H9 (cell line): ENCODE measurements around the gene MRPL14. TPM values are rescaled to one million over a fixed set of nuclear protein-coding genes. Genes with fewer than 3 reads are reported as not detected.

Experiments used
- DNase-seq: peaks from one replicate; pipeline ENCODE4 v3.0.0-alpha.2; 2017
- H2AFZ ChIP-seq: one replicate; pipeline ENCODE4 v1.6.1; 2013; ENCODE audit warnings: mild to moderate bottlenecking, low read length, control low read depth, moderate library complexity
- H2AK5ac ChIP-seq: 2 replicates; pipeline ENCODE4 v1.6.1; 2013; ENCODE audit warnings: low read length, control low read depth, mixed read lengths; ENCODE audit not compliant: insufficient read length
- H2BK120ac ChIP-seq: one replicate; pipeline ENCODE4 v1.6.1; 2013; ENCODE audit warnings: low read depth, mild to moderate bottlenecking, low read length, control low read depth, inconsistent platforms; ENCODE audit not compliant: poor library complexity, severe bottlenecking
- H2BK12ac ChIP-seq: 2 replicates; pipeline ENCODE4 v1.6.1; 2013; ENCODE audit warnings: low read length, control low read depth, mixed read lengths, low read depth; ENCODE audit not compliant: insufficient read length
- H2BK15ac ChIP-seq: 2 replicates; pipeline ENCODE4 v1.6.1; 2013; ENCODE audit warnings: low read depth, low read length, control low read depth
- H2BK20ac ChIP-seq: one replicate; pipeline ENCODE4 v1.6.1; 2013; ENCODE audit warnings: low read depth, mild to moderate bottlenecking, low read length, control low read depth, inconsistent platforms; ENCODE audit not compliant: poor library complexity, severe bottlenecking
- H2BK5ac ChIP-seq: 2 replicates; pipeline ENCODE4 v1.6.1; 2013; ENCODE audit warnings: low read length, control low read depth, mixed read lengths; ENCODE audit not compliant: insufficient read length
- H3K14ac ChIP-seq: 2 replicates; pipeline ENCODE4 v1.6.1; 2013; ENCODE audit warnings: low read length, control low read depth; ENCODE audit not compliant: insufficient read depth
- H3K18ac ChIP-seq: 2 replicates; pipeline ENCODE4 v1.6.1; 2013; ENCODE audit warnings: low read depth, mild to moderate bottlenecking, mixed read lengths, low read length, control low read depth; ENCODE audit not compliant: insufficient read length
- H3K23ac ChIP-seq: 2 replicates; pipeline ENCODE4 v1.6.1; 2013; ENCODE audit warnings: low read length, control low read depth, mixed read lengths, low read depth; ENCODE audit not compliant: insufficient read length
- H3K23me2 ChIP-seq: 2 replicates; pipeline ENCODE4 v1.6.1; 2013; ENCODE audit warnings: low read depth, mild to moderate bottlenecking, mixed read lengths, low read length, control low read depth; ENCODE audit not compliant: insufficient read length, poor library complexity, severe bottlenecking
- H3K27ac ChIP-seq: 2 replicates; pipeline ENCODE4 v1.5.1; 2013; ENCODE audit warnings: low read length, control low read depth, mixed read lengths, low read depth; ENCODE audit not compliant: insufficient read length
- H3K27me3 ChIP-seq: 2 replicates; pipeline ENCODE4 v1.6.1; 2013; ENCODE audit warnings: low read length, control low read depth, inconsistent platforms; ENCODE audit not compliant: insufficient read depth
- H3K4ac ChIP-seq: 2 replicates; pipeline ENCODE4 v1.6.1; 2013; ENCODE audit warnings: low read depth, mild to moderate bottlenecking, control low read depth, inconsistent platforms, low read length, moderate library complexity
- H3K4me1 ChIP-seq: 2 replicates; pipeline ENCODE4 v1.6.1; 2013; ENCODE audit warnings: low read length, control low read depth, inconsistent platforms; ENCODE audit not compliant: insufficient read depth
- H3K4me2 ChIP-seq: 2 replicates; pipeline ENCODE4 v1.6.1; 2013; ENCODE audit warnings: low read length, control low read depth, mixed read lengths; ENCODE audit not compliant: insufficient read length, insufficient read depth
- H3K56ac ChIP-seq: 2 replicates; pipeline ENCODE4 v1.6.1; 2013; ENCODE audit warnings: low read depth, mild to moderate bottlenecking, mixed read lengths, low read length, control low read depth; ENCODE audit not compliant: insufficient read length
- H3K79me1 ChIP-seq: 2 replicates; pipeline ENCODE4 v1.6.1; 2013; ENCODE audit warnings: low read depth, mild to moderate bottlenecking, moderate library complexity, low read length, control low read depth, inconsistent platforms; ENCODE audit not compliant: insufficient read depth, poor library complexity, severe bottlenecking
- H3K79me2 ChIP-seq: 2 replicates; pipeline ENCODE4 v1.6.1; 2013; ENCODE audit warnings: low read length, control low read depth, inconsistent platforms; ENCODE audit not compliant: insufficient read depth
- H3K9ac ChIP-seq: 2 replicates; pipeline ENCODE4 v1.6.1; 2013; ENCODE audit warnings: low read length, control low read depth, mixed read lengths; ENCODE audit not compliant: insufficient read length; ENCODE audit errors: extremely low read depth
- H3K9me3 ChIP-seq: one replicate; pipeline ENCODE4 v1.6.1; 2013; ENCODE audit warnings: low read depth, low read length, inconsistent platforms; ENCODE audit not compliant: control insufficient read depth
- H3T11ph ChIP-seq: one replicate; pipeline ENCODE4 v1.6.1; 2013; ENCODE audit warnings: mild to moderate bottlenecking, low read length, control low read depth, inconsistent platforms
- H4K20me1 ChIP-seq: one replicate; pipeline ENCODE4 v1.6.1; 2013; ENCODE audit not compliant: control insufficient read depth, insufficient read length, insufficient read depth
- H4K5ac ChIP-seq: 2 replicates; pipeline ENCODE4 v1.6.1; 2013; ENCODE audit warnings: low read depth, mild to moderate bottlenecking, mixed read lengths, low read length, control low read depth; ENCODE audit not compliant: insufficient read length
- H4K8ac ChIP-seq: replicated peaks from 2 replicates; pipeline ENCODE4 v1.6.1; 2013; ENCODE audit warnings: low read length, control low read depth, mixed read lengths, low read depth; ENCODE audit not compliant: insufficient read length
- H4K91ac ChIP-seq: 2 replicates; pipeline ENCODE4 v1.6.1; 2013; ENCODE audit warnings: low read depth, mild to moderate bottlenecking, moderate library complexity, mixed read lengths, low read length, control low read depth; ENCODE audit not compliant: insufficient read length
- H3K27ac Mint-ChIP-seq, 3 experiments: 2 replicates in 2 of 3; 3 replicates in 1 of 3; pipeline ENCODE4 v1.8.0; 2020 to 2021; ENCODE audit warnings: mixed read lengths in 3 of 3, mild to moderate bottlenecking in 1 of 3, moderate library complexity in 1 of 3
- H3K27me3 Mint-ChIP-seq: 2 replicates; pipeline ENCODE4 v1.8.0; 2021; ENCODE audit warnings: low read depth, mild to moderate bottlenecking, moderate library complexity, mixed read lengths
- H3K36me3 Mint-ChIP-seq, 3 experiments: 2 replicates in 2 of 3; 3 replicates in 1 of 3; pipeline ENCODE4 v1.8.0; 2020 to 2021; ENCODE audit warnings: low read depth in 3 of 3, mixed read lengths in 3 of 3; ENCODE audit not compliant: insufficient read depth in 1 of 3
- H3K4me1 Mint-ChIP-seq, 2 experiments: 2 replicates each; pipeline ENCODE4 v1.8.0; 2020; ENCODE audit warnings: mixed read lengths in 2 of 2
- H3K4me3 Mint-ChIP-seq, 2 experiments: 2 replicates in 1 of 2; 3 replicates in 1 of 2; pipeline ENCODE4 v1.8.0; 2020 to 2021; ENCODE audit warnings: mild to moderate bottlenecking in 2 of 2, mixed read lengths in 2 of 2, moderate library complexity in 1 of 2
- H3K9me3 Mint-ChIP-seq, 2 experiments: 2 replicates in 1 of 2; 3 replicates in 1 of 2; pipeline ENCODE4 v1.8.0; 2020; ENCODE audit warnings: mild to moderate bottlenecking in 2 of 2, mixed read lengths in 2 of 2, moderate library complexity in 1 of 2
- WGBS: extraction: QIAGEN DNeasy Blood & Tissue Kit; methylation state at CpG from one replicate; pipeline ENCODE4 v1.1.7; 2013; ENCODE audit warnings: missing lambda C conversion rate, low lambda C conversion rate, mixed read lengths; ENCODE audit not compliant: insufficient read length; ENCODE audit errors: extremely low coverage; 5-methylcytosine and 5-hydroxymethylcytosine counted together
- total RNA-seq: library from RNA; stranded (reverse); gene quantifications from 2 replicates; pipeline ENCODE4 v1.2.1, GENCODE V29; 2021
- TF ChIP-seq, protein P1 (sequence below): fragments of 200-600 bp; sonication (generic); conservative IDR thresholded peaks from 3 replicates; pipeline ENCODE4 v1.8.0; 2021; ENCODE audit warnings: antibody characterized with exemption, mild to moderate bottlenecking

The MRPL14 gene
- total RNA-seq, 1 experiment from 2014 or later = 80.1 TPM

GRCh38 chr6:44104481-44105021 is 22.7 kb downstream of the MRPL14 start:
- H3K36me3 Mint-ChIP-seq = peaks cover 24 to 67% (median 65%) of the 10 kb centered on the region in 3 experiments; a peak in 6 of 7 replicates
- no peak for DNase-seq
- Histone ChIP-seq H2BK5ac (no peak overlapping the region), H4K8ac (no peak overlapping the region), H4K5ac (no peak overlapping the region), H3K27ac (no peak overlapping the region), H3K14ac (no peak overlapping the region), H3K4me2 (no peak overlapping the region), H3K4me1 (no peaks in the 10 kb centered on the region), H3T11ph (no peak overlapping the region), H3K79me2 (0 out of 2 replicates have a peak, but pooled peaks cover 1% of the 10 kb centered on the region), H3K18ac (no peak overlapping the region), H2BK20ac (no peak overlapping the region), H3K27me3 (no peaks in the 10 kb centered on the region), H3K56ac (no peak overlapping the region), H3K9ac (no peak overlapping the region), H4K91ac (no peak overlapping the region), H2BK120ac (no peak overlapping the region), H3K23ac (no peak overlapping the region), H3K79me1 (peaks cover 11% of the 10 kb centered on the region), H2AK5ac (no peak overlapping the region), H3K4ac (no peak overlapping the region), H2AFZ (no peak overlapping the region), H3K9me3 (no peaks in the 10 kb centered on the region), H4K20me1 (no peaks in the 10 kb centered on the region), H2BK12ac (no peak overlapping the region), H3K23me2 (no peaks in the 10 kb centered on the region), H2BK15ac (no peak overlapping the region)
- peak overlapping the region in 1 of 3 experiments; percentile 78; a peak in 1 of 7 replicates for H3K27ac Mint-ChIP-seq
- H3K27me3 Mint-ChIP-seq = no peaks in the 10 kb centered on the region
- H3K9me3 Mint-ChIP-seq = no peaks in the 10 kb centered on the region
- H3K4me1 Mint-ChIP-seq = peaks cover 17 to 21% of the 10 kb centered on the region in 2 experiments
- WGBS = no CpG with 5 or more reads among the region's 3 CpGs
- TF ChIP-seq, protein P1, sequence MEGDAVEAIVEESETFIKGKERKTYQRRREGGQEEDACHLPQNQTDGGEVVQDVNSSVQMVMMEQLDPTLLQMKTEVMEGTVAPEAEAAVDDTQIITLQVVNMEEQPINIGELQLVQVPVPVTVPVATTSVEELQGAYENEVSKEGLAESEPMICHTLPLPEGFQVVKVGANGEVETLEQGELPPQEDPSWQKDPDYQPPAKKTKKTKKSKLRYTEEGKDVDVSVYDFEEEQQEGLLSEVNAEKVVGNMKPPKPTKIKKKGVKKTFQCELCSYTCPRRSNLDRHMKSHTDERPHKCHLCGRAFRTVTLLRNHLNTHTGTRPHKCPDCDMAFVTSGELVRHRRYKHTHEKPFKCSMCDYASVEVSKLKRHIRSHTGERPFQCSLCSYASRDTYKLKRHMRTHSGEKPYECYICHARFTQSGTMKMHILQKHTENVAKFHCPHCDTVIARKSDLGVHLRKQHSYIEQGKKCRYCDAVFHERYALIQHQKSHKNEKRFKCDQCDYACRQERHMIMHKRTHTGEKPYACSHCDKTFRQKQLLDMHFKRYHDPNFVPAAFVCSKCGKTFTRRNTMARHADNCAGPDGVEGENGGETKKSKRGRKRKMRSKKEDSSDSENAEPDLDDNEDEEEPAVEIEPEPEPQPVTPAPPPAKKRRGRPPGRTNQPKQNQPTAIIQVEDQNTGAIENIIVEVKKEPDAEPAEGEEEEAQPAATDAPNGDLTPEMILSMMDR = no peak
- H3K4me3 Mint-ChIP-seq = no peak overlapping the region
